Esophagus muscularis mucosa (tissue), 4 donors: ENCODE measurements around the gene WDR26. TPM values are rescaled to one million over a fixed set of nuclear protein-coding genes. Genes with fewer than 3 reads are reported as not detected.
A peak's percentile ranks its signal among the peaks of the same experiment; 100 is the strongest.
"Not testable (repeated sequence)": the region's sequence is repeated elsewhere in the genome, so short reads cannot be mapped to it uniquely, and the experiment has no call there.

Experiments used
- DNase-seq: peaks from one replicate; pipeline ENCODE4 v3.0.0-alpha.2; 2017; ENCODE audit errors: extremely low spot score
- H3K27ac ChIP-seq, 4 donors: fragments of 200-600 bp; sonication (generic); replicated peaks in 1 of 4; 1 replicate in 3 of 4; 2 replicates in 1 of 4; pipeline ENCODE4 v1.5.1; 2016 to 2019; ENCODE audit warnings: mild to moderate bottlenecking in 1 of 4
- H3K27me3 ChIP-seq, 4 donors: fragments of 200-600 bp; sonication (generic); one replicate each; pipeline versions ENCODE4 v1.5.1 to v1.6.0; 2016 to 2019
- H3K36me3 ChIP-seq, 4 donors: fragments of 200-600 bp; sonication (generic); one replicate each; pipeline ENCODE4 v1.5.1; 2016 to 2019
- H3K4me1 ChIP-seq, 4 donors: fragments of 200-600 bp; sonication (generic); one replicate each; pipeline ENCODE4 v1.5.1; 2016 to 2019
- H3K4me3 ChIP-seq, 4 donors: fragments of 200-600 bp; sonication (generic); 1 replicate in 2 of 4; 2 replicates in 2 of 4; pipeline ENCODE4 v1.5.1; 2016 to 2019; ENCODE audit warnings: mild to moderate bottlenecking in 4 of 4, moderate library complexity in 1 of 4
- H3K9me3 ChIP-seq, 4 donors: fragments of 200-600 bp; sonication (generic); 1 replicate in 3 of 4; 2 replicates in 1 of 4; pipeline ENCODE4 v1.5.1; 2016 to 2019
- CTCF ChIP-seq, 3 experiments: fragments of 200-600 bp in 2 of 3; fragments of 450-650 bp in 1 of 3; sonication (generic) in 2 of 3; IDR thresholded peaks; one replicate each; pipeline ENCODE4 v1.5.1; 2017 to 2019; ENCODE audit warnings: antibody characterized with exemption in 3 of 3, mild to moderate bottlenecking in 2 of 3, moderate library complexity in 1 of 3
- EP300 ChIP-seq: sonication (generic); formaldehyde crosslinking; IDR thresholded peaks from one replicate; pipeline ENCODE4 v1.6.1; 2017; ENCODE audit warnings: antibody characterized with exemption
- POLR2A ChIP-seq: fragments of 450-650 bp; IDR thresholded peaks from one replicate; pipeline ENCODE4 v1.6.1; 2017; ENCODE audit warnings: antibody characterized with exemption, moderate library complexity, mild to moderate bottlenecking, low read depth
- POLR2AphosphoS5 ChIP-seq, 2 donors: sonication (generic); formaldehyde crosslinking; IDR thresholded peaks; one replicate each; pipeline ENCODE4 v1.6.1; 2017; ENCODE audit warnings: antibody characterized with exemption in 2 of 2
- WGBS: methylation state at CpG from one replicate; pipeline ENCODE4 v1.1.5; 2018; 5-methylcytosine and 5-hydroxymethylcytosine counted together
- intact Hi-C: fragments of 100-400 bp; cut with DNase I; formaldehyde crosslinking; loops from one replicate; pipeline ENCODE4 v1.15.1; 2023
- small RNA-seq, 3 donors: library from RNA; depleted of rRNA; stranded (forward); fragments of <200 nt; gene quantifications; one replicate each; pipeline ENCODE3, GENCODE V24; 2016
- total RNA-seq, 4 donors: library from RNA; depleted of rRNA; stranded (reverse); fragments of >200 nt; gene quantifications; one replicate each; pipeline versions ENCODE4 v1.1.0 to v1.2.1, GENCODE V29; 2016

WDR26 gene
- total RNA-seq, 4 donors from 2014 or later, result 74.9 to 84.7 (median 78.4) TPM

DNA sequence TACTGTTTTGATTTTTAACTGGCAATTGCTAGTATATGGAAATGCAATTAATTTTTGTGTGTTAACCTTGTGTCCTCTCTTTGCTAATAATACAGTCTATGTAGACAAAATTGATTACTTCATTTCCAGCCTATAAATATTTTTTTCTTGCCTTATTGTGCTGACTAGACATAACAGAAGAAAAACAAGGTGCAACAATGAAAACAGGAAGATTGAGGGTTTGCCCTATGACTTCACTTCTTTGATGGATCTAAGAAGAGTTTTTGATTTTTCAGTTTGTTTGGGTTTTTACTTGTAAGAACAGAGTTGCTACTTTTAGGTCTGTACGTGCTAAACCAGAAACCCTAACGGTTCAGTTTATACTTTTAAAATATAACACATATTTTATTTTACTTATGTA is 86.5 kb downstream of the WDR26 start:
- Histone ChIP-seq H3K36me3 (no peaks in the 10 kb centered on the region), H3K27me3 (peaks cover 0 to 8% (median 0%) of the 10 kb centered on the region in 4 donors), H3K27ac (no peak overlapping the region), H3K9me3 (peaks cover 0 to 14% (median 14%) of the 10 kb centered on the region in 4 donors), H3K4me1 (no peaks in the 10 kb centered on the region), H3K4me3 (no peak overlapping the region)
- DNase-seq, result no peak
- WGBS, result 85% methylated on average over 2 of the region's 2 CpGs
- intact Hi-C loops, result no loop called here
- TF ChIP-seq POLR2A, result no peak

- H3K4me1 ChIP-seq, result peaks cover 5 to 7% (median 6%) of the 10 kb centered on the region in 4 donors
- no peak overlapping the region for H3K27ac ChIP-seq
- no peak overlapping the region for H3K4me3 ChIP-seq
- 42% methylated on average over 3 of the region's 3 CpGs for WGBS
- peaks cover 0 to 17% (median 0%) of the 10 kb centered on the region in 4 donors for H3K27me3 ChIP-seq
- H3K9me3 ChIP-seq, result peaks cover 0 to 19% (median 18%) of the 10 kb centered on the region in 4 donors
- intact Hi-C loops, result no loop called here
- H3K36me3 ChIP-seq, result no peaks in the 10 kb centered on the region
- DNase-seq, result no peak
- TF ChIP-seq EP300 (no peak), CTCF (IDR thresholded peaks at IDR 0.05) (no peak), POLR2A (no peak), POLR2AphosphoS5 (IDR thresholded peaks at IDR 0.05) (no peak)
Measured at GRCh38 chr1:224343679-224344078, 90.9 kb downstream of the WDR26 start.

GRCh38 chr1:224340453-224341384 is 93.9 kb downstream of the WDR26 start:
- WGBS, result 13% methylated on average over 26 of the region's 36 CpGs
- peaks cover 0 to 19% (median 18%) of the 10 kb centered on the region in 4 donors for H3K9me3 ChIP-seq
- intact Hi-C loops, result not testable (repeated sequence)

GRCh38 chr1:224339442-224340033 is 95.1 kb downstream of the WDR26 start:
- TF ChIP-seq CTCF (IDR thresholded peaks at IDR 0.05) (no peak), POLR2A (no peak), EP300 (no peak), POLR2AphosphoS5 (IDR thresholded peaks at IDR 0.05) (no peak)
- H3K27me3 ChIP-seq, result peaks cover 0 to 21% (median 0%) of the 10 kb centered on the region in 4 donors
- WGBS, result 91% methylated on average over 1 of the region's 4 CpGs
- no peak overlapping the region for H3K27ac ChIP-seq
- H3K36me3 ChIP-seq, result no peaks in the 10 kb centered on the region
- H3K4me1 ChIP-seq, result peaks cover 5 to 7% (median 6%) of the 10 kb centered on the region in 4 donors
- intact Hi-C loops, result loop anchor here (10.0 kb wide), 1 partner anchor 115 kb away; no protein-coding TSS in a partner anchor
- peaks cover 0 to 19% (median 18%) of the 10 kb centered on the region in 4 donors for H3K9me3 ChIP-seq
- DNase-seq, result no peak
- H3K4me3 ChIP-seq, result no peak overlapping the region

More at GRCh38 chr1:224340453-224341384, 93.9 kb downstream of the WDR26 start:
- not testable (repeated sequence) for H3K27ac ChIP-seq, H3K36me3 ChIP-seq, H3K4me1 ChIP-seq, DNase-seq
- Histone ChIP-seq H3K4me3 (peak overlapping the region; percentile 44 to 60 (median 50)), H3K27me3 (peaks cover 0 to 21% (median 0%) of the 10 kb centered on the region in 4 donors)

DNA sequence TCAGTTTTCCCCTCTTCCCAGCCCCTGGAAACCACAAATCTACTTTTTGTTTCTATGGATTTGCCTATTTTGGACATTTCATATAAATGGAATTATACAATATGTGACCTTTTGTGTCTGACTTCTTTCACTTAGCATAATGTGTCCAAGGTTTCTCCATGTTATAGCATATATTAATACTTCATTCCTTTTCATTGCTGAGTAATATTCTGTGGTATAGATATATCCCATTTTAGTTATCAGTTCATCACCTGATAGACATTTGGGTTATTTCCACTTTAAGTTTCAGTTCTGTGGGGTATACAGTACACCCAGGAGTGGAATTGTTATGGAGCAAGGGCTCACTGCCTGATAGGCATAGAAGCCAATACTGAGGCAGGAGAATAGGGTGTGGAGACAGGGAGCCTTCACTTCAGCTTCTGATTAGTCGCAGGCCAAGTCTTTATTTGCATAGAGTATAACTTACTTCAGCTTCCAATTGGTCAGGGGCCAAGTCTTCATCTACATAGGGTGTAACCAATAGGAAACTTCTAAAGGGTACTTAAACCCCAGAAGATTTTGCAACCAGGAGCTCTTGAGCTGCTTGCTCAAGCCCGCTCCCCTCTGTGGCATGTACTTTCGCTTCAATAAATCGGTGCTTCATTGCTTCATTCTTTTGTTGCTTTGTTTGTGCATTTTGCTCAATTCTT is 96.3 kb downstream of the WDR26 start:
- TF ChIP-seq POLR2A (no peak), CTCF (IDR thresholded peaks at IDR 0.05) (no peak), POLR2AphosphoS5 (IDR thresholded peaks at IDR 0.05) (no peak), EP300 (no peak)
- H3K4me1 ChIP-seq, result peaks cover 5 to 11% (median 7%) of the 10 kb centered on the region in 4 donors
- no peak for DNase-seq
- H3K27me3 ChIP-seq, result peaks cover 0 to 21% (median 0%) of the 10 kb centered on the region in 4 donors
- no peak overlapping the region for H3K27ac ChIP-seq
- peaks cover 0 to 8% (median 5%) of the 10 kb centered on the region in 4 donors for H3K9me3 ChIP-seq
- no peaks in the 10 kb centered on the region for H3K36me3 ChIP-seq
- intact Hi-C loops, result loop anchor here (10.0 kb wide), 1 partner anchor 117 kb away; no protein-coding TSS in a partner anchor
- H3K4me3 ChIP-seq, result no peak overlapping the region
- 81% methylated on average over 4 of the region's 4 CpGs for WGBS

Small RNA genes lying within 50 kb of the gene (small RNA-seq; reads per million reads assigned to genes)
- 0 to 0.19 (median 0.08) reads per million in 3 donors for gene MIR4742

Other genes with a start within 250 kb of the WDR26 start
- 10 to 100 TPM; 11.0 to 19.5 (median 15.9) TPM for gene NVL, start 104.6 kb downstream of the WDR26 start, total RNA-seq
- gene CNIH4, start 77.9 kb downstream of the WDR26 start, total RNA-seq, result 10 to 100 TPM; 34.0 to 61.0 (median 46.9) TPM
- gene CNIH3, start 181.5 kb upstream of the WDR26 start, total RNA-seq, result 1 to 10 TPM in 2 of 4 donors, under 1 TPM in 2; 0.42 to 2.3 (median 1.3) TPM